MCF 10A (cell line): ENCODE data around the gene FCER2. TPM values are rescaled to one million over a fixed set of nuclear protein-coding genes. Genes with fewer than 3 reads are reported as not detected.

Experiments used
- BruUV-seq: library from RNA; stranded (reverse); fragments of 400-500 nt; replicated peaks from 2 replicates; lab custom pipeline; 2021; lab: Mats Ljungman, UMichigan
- CTCF ChIA-PET: fragments of 300-600 bp; sonication (Branson Sonifier 250); formaldehyde crosslinking; extraction: SDS; loops from one replicate; lab custom pipeline; 2021; ENCODE audit warnings: antibody characterized with exemption, inconsistent platforms; lab: Yijun Ruan, JAX
- POLR2A ChIA-PET: fragments of 300-600, 350-650 bp; sonication (Branson Sonifier 250); formaldehyde crosslinking; extraction: SDS; loops from one replicate; lab custom pipeline; 2020; ENCODE audit warnings: antibody characterized with exemption, inconsistent platforms; lab: Yijun Ruan, JAX
- DNase-seq: peaks from one replicate; pipeline ENCODE4 v3.0.0-alpha.2; 2018; ENCODE audit not compliant: unreplicated experiment
- H3K27ac Mint-ChIP-seq: one replicate; pipeline ENCODE4 v1.8.0; 2022; ENCODE audit warnings: mild to moderate bottlenecking, low read depth, mixed read lengths; ENCODE audit not compliant: unreplicated experiment
- H3K27me3 Mint-ChIP-seq: one replicate; pipeline ENCODE4 v1.8.0; 2022; ENCODE audit warnings: mixed read lengths; ENCODE audit not compliant: insufficient read depth, unreplicated experiment
- H3K36me3 Mint-ChIP-seq: one replicate; pipeline ENCODE4 v1.8.0; 2022; ENCODE audit warnings: mild to moderate bottlenecking, moderate library complexity, mixed read lengths; ENCODE audit not compliant: insufficient read depth, unreplicated experiment
- H3K4me1 Mint-ChIP-seq: one replicate; pipeline ENCODE4 v1.8.0; 2022; ENCODE audit warnings: mixed read lengths; ENCODE audit not compliant: insufficient read depth, unreplicated experiment
- H3K4me3 Mint-ChIP-seq: one replicate; pipeline ENCODE4 v1.8.0; 2022; ENCODE audit warnings: mild to moderate bottlenecking, moderate library complexity, mixed read lengths; ENCODE audit not compliant: unreplicated experiment
- H3K9me3 Mint-ChIP-seq: one replicate; pipeline ENCODE4 v1.8.0; 2022; ENCODE audit warnings: mixed read lengths; ENCODE audit not compliant: unreplicated experiment
- intact Hi-C: fragments of 100-400 bp; cut with micrococcal nuclease; formaldehyde crosslinking; loops from 2 replicates; pipeline ENCODE4 v1.14.1; 2022
- total RNA-seq: library from RNA; stranded (reverse); gene quantifications from 2 replicates; pipeline ENCODE4 v1.2.3, GENCODE V29; 2022
- TF ChIP-seq, protein P1 (sequence below): fragments of 200-600 bp; IDR thresholded peaks from one replicate; pipeline ENCODE4 v1.8.0; 2022; ENCODE audit warnings: antibody characterized with exemption, mild to moderate bottlenecking; ENCODE audit not compliant: unreplicated experiment

Gene FCER2
- total RNA-seq, 1 experiment from 2014 or later = not detected

DNA sequence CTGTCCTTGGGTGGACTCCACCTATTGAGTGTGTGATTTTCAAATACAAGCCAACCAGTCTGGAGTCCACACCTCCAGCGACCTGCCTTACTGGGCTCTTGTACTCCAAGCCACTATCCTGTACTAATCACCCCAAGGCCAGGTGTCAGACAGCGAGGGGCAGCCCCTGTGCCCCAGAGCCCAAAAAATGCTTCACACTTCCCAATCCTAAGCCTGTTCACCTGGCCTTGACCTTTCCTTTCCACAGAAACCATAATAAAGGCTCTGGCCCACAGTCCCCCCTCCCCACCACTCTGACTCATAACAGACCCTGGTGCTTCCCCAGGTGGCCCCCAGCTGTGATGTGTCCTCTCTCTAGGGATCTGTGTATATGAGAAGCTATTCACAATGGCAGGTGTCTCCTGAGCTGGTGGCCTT, 41.5 kb upstream of the FCER2 start:
- POLR2A ChIA-PET = interaction anchor here (0.6 kb wide), 1 partner anchor 58 kb away, joined by 3 read pairs; no protein-coding TSS in a partner anchor
- no TSS peak for BruUV-seq
- Mint-ChIP-seq H3K4me3 (no peak overlapping the region), H3K4me1 (peaks cover 6% of the 10 kb centered on the region), H3K27ac (no peak overlapping the region), H3K9me3 (peaks cover 7% of the 10 kb centered on the region), H3K36me3 (no peaks in the 10 kb centered on the region), H3K27me3 (peaks cover 72% of the 10 kb centered on the region)
- DNase-seq = no peak
- intact Hi-C loops = no loop called here
- CTCF ChIA-PET = interaction anchor here (0.6 kb wide), 1 partner anchor 331 kb away, joined by 5 read pairs; no protein-coding TSS in a partner anchor
- TF ChIP-seq, protein P1, sequence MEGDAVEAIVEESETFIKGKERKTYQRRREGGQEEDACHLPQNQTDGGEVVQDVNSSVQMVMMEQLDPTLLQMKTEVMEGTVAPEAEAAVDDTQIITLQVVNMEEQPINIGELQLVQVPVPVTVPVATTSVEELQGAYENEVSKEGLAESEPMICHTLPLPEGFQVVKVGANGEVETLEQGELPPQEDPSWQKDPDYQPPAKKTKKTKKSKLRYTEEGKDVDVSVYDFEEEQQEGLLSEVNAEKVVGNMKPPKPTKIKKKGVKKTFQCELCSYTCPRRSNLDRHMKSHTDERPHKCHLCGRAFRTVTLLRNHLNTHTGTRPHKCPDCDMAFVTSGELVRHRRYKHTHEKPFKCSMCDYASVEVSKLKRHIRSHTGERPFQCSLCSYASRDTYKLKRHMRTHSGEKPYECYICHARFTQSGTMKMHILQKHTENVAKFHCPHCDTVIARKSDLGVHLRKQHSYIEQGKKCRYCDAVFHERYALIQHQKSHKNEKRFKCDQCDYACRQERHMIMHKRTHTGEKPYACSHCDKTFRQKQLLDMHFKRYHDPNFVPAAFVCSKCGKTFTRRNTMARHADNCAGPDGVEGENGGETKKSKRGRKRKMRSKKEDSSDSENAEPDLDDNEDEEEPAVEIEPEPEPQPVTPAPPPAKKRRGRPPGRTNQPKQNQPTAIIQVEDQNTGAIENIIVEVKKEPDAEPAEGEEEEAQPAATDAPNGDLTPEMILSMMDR = no peak

DNA sequence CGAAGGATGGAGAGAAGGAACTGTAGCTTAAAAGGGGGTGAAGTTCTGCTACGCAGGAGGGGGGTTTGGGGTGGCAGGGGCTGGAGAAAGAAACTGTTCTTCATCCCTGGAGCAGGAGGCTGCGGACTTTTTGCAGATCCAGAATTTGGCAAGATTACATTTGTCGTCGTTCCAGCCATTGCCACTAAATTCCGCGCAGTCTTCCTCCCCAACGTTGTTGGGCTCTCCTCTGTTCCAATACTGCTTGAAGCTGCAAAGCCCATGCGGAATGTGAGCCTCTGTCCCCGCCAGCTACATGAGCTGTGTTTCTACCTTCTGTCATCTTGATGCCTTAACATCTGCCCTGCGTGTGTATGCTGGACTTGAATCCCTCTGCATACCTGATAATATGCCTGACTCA, 41.1 kb upstream of the FCER2 start:
- DNase-seq = no peak
- TF ChIP-seq, protein P1 = no peak
- H3K4me1 Mint-ChIP-seq = peaks cover 6% of the 10 kb centered on the region
- no peaks in the 10 kb centered on the region for H3K36me3 Mint-ChIP-seq
- H3K9me3 Mint-ChIP-seq = peaks cover 4% of the 10 kb centered on the region
- intact Hi-C loops = no loop called here
- CTCF ChIA-PET = interaction anchor here (0.6 to 1.5 kb wide), 4 partner anchors 8 to 62 kb away, joined by 3 to 4 read pairs (median 3); partner anchors contain the start of gene TRAPPC5
- no peak overlapping the region for H3K4me3 Mint-ChIP-seq
- H3K27me3 Mint-ChIP-seq = peaks cover 73% of the 10 kb centered on the region
- POLR2A ChIA-PET = interaction anchor here (0.6 to 0.7 kb wide), 2 partner anchors 57 to 105 kb away, joined by 3 read pairs; no protein-coding TSS in a partner anchor
- no TSS peak for BruUV-seq
- no peak overlapping the region for H3K27ac Mint-ChIP-seq

DNA sequence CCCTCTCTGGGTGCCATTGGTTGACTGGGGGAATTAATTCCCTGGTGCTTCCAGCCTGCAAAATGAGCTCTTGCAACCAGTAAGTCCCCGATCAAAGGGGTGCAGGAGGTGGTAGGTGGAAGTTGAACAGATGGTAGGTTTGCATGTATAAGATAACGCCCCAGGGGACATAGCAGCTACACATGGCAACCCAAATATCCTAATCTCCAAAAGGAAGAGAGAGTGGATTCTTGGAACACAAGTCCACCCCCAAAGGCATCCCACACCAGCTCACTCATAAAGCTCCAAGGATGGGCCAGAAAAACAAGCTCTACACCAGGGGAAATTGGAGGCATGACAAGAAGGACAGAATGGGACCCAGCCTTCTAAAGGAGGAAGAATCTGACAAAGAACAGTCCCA, 40.6 kb upstream of the FCER2 start:
- intact Hi-C loops = no loop called here
- ChIA-PET CTCF (interaction anchor here (0.6 to 1.5 kb wide), 4 partner anchors 8 to 62 kb away, joined by 3 to 4 read pairs (median 3); partner anchors contain the start of gene TRAPPC5), POLR2A (interaction anchor here (0.7 to 0.9 kb wide), 2 partner anchors 17 to 105 kb away, joined by 3 read pairs; no protein-coding TSS in a partner anchor)
- no peaks in the 10 kb centered on the region for H3K9me3 Mint-ChIP-seq
- TF ChIP-seq, protein P1 = no peak
- no peaks in the 10 kb centered on the region for H3K36me3 Mint-ChIP-seq
- no TSS peak for BruUV-seq
- DNase-seq = no peak
- H3K4me3 Mint-ChIP-seq = no peak overlapping the region
- H3K27me3 Mint-ChIP-seq = peaks cover 73% of the 10 kb centered on the region
- no peak overlapping the region for H3K27ac Mint-ChIP-seq
- peaks cover 6% of the 10 kb centered on the region for H3K4me1 Mint-ChIP-seq

DNA sequence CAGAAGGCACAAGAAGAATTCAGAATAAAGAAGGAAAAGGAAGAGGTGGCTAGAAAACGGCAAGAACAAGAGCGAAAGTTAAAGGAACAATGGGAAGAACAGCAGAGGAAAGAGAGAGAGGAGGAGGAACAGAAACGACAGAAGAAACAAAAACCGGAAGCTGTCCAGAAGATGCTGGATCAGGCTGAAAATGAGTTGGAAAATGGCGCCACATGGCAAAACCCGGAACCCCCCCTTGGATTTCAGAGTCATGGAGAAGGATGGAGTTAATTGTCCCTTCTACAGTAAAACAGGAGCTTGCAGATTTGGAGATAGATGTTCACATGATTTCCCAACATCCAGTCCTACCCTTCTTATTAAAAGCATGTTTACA, 38.7 kb upstream of the FCER2 start:
- ChIA-PET POLR2A (no interaction called here), CTCF (interaction anchor here (0.5 kb wide), 1 partner anchor 548 kb away, joined by 3 read pairs; no protein-coding TSS in a partner anchor)
- Mint-ChIP-seq H3K36me3 (no peaks in the 10 kb centered on the region), H3K4me3 (no peak overlapping the region), H3K9me3 (no peaks in the 10 kb centered on the region), H3K4me1 (peaks cover 6% of the 10 kb centered on the region), H3K27me3 (peaks cover 90% of the 10 kb centered on the region), H3K27ac (no peak overlapping the region)
- no TSS peak for BruUV-seq
- intact Hi-C loops = no loop called here
- TF ChIP-seq, protein P1 = no peak
- no peak for DNase-seq
